OCI-M2 (cell line): ENCODE results near the gene YTHDC2.

Experiments
- DNase-seq: peaks from one replicate; lab custom pipeline; 2025; ENCODE audit not compliant: unreplicated experiment; lab: John Stamatoyannopoulos, UW

YTHDC2 gene

GRCh38 chr5:113519412-113519811, 5.9 kb downstream of the YTHDC2 start:
- DNase-seq: no peak

- no peak for DNase-seq
Observed at GRCh38 chr5:113520429-113520828, 6.9 kb downstream of the YTHDC2 start.

- no peak for DNase-seq
Observed at GRCh38 chr5:113520899-113521298, 7.4 kb downstream of the YTHDC2 start.

GRCh38 chr5:113523168-113523567, 9.7 kb downstream of the YTHDC2 start:
- DNase-seq: no peak

GRCh38 chr5:113524927-113525326, 11.4 kb downstream of the YTHDC2 start:
- no peak for DNase-seq

- no peak for DNase-seq
Observed at GRCh38 chr5:113526421-113526820, 12.9 kb downstream of the YTHDC2 start.

- no peak for DNase-seq
Observed at GRCh38 chr5:113527746-113528145, 14.3 kb downstream of the YTHDC2 start.

GRCh38 chr5:113531481-113532159, 18.1 kb downstream of the YTHDC2 start:
- no peak for DNase-seq

- no peak for DNase-seq
Observed at GRCh38 chr5:113538313-113538712, 24.8 kb downstream of the YTHDC2 start.

- no peak for DNase-seq
Observed at GRCh38 chr5:113546703-113547183, 33.2 kb downstream of the YTHDC2 start.

- no peak for DNase-seq
Observed at GRCh38 chr5:113548396-113548795, 34.9 kb downstream of the YTHDC2 start.

GRCh38 chr5:113552137-113552536, 38.6 kb downstream of the YTHDC2 start:
- no peak for DNase-seq

GRCh38 chr5:113552620-113553019, 39.1 kb downstream of the YTHDC2 start:
- no peak for DNase-seq

GRCh38 chr5:113562828-113563400, 49.4 kb downstream of the YTHDC2 start:
- no peak for DNase-seq

- DNase-seq: no peak
Observed at GRCh38 chr5:113569396-113569795, 55.9 kb downstream of the YTHDC2 start.

GRCh38 chr5:113572716-113573115, 59.2 kb downstream of the YTHDC2 start:
- no peak for DNase-seq

- no peak for DNase-seq
Observed at GRCh38 chr5:113574417-113574816, 60.9 kb downstream of the YTHDC2 start.

- DNase-seq: no peak
Observed at GRCh38 chr5:113575074-113575473, 61.6 kb downstream of the YTHDC2 start.

- DNase-seq: no peak
Observed at GRCh38 chr5:113578091-113578490, 64.6 kb downstream of the YTHDC2 start.

- DNase-seq: no peak
Observed at GRCh38 chr5:113581388-113581787, 67.9 kb downstream of the YTHDC2 start.

GRCh38 chr5:113598150-113598549, 84.7 kb downstream of the YTHDC2 start:
- DNase-seq: no peak

- DNase-seq: no peak
Observed at GRCh38 chr5:113598926-113599325, 85.4 kb downstream of the YTHDC2 start.
